Gastrocnemius medialis (tissue), 4 donors: Measurements from ENCODE around the gene GAP43.

Source experiments
- POLR2A ChIP-seq, 2 donors: fragments of 450-650 bp; IDR thresholded peaks; one replicate each; pipeline ENCODE4 v1.6.1; 2017; ENCODE audit warnings: antibody characterized with exemption in 2 of 2, mild to moderate bottlenecking in 2 of 2, moderate library complexity in 2 of 2
- TF ChIP-seq, protein P1 (sequence below), 5 experiments: fragments of 450-650 bp in 3 of 5; fragments of 200-600 bp in 2 of 5; sonication (generic) in 2 of 5; IDR thresholded peaks in 4 of 5; conservative IDR thresholded peaks in 1 of 5; 1 replicate in 4 of 5; 2 replicates in 1 of 5; pipeline ENCODE4 v1.5.1; 2016 to 2019; ENCODE audit warnings: antibody characterized with exemption in 5 of 5, mild to moderate bottlenecking in 3 of 5, moderate library complexity in 3 of 5

GRCh38 chr3:115673881-115674280 is 50.6 kb downstream of the GAP43 start:
- TF ChIP-seq, protein P1, sequence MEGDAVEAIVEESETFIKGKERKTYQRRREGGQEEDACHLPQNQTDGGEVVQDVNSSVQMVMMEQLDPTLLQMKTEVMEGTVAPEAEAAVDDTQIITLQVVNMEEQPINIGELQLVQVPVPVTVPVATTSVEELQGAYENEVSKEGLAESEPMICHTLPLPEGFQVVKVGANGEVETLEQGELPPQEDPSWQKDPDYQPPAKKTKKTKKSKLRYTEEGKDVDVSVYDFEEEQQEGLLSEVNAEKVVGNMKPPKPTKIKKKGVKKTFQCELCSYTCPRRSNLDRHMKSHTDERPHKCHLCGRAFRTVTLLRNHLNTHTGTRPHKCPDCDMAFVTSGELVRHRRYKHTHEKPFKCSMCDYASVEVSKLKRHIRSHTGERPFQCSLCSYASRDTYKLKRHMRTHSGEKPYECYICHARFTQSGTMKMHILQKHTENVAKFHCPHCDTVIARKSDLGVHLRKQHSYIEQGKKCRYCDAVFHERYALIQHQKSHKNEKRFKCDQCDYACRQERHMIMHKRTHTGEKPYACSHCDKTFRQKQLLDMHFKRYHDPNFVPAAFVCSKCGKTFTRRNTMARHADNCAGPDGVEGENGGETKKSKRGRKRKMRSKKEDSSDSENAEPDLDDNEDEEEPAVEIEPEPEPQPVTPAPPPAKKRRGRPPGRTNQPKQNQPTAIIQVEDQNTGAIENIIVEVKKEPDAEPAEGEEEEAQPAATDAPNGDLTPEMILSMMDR (IDR thresholded peaks at IDR 0.05 in 4 of 5, conservative IDR thresholded peaks at IDR 0.05 in 1 of 5): no peak
- TF ChIP-seq POLR2A (IDR thresholded peaks at IDR 0.05): no peak
